ENCODE measurements around the gene FOXN3.

The FOXN3 gene

GRCh38 chr14:89330236-89331002 lies 86.6 kb downstream of the FOXN3 start:
- DNase-seq (ENCODE audit: low spot score): no peak

- DNase-seq (ENCODE audit: low spot score): no peak
Measured at GRCh38 chr14:89327771-89328212, 89.2 kb downstream of the FOXN3 start.

DNA sequence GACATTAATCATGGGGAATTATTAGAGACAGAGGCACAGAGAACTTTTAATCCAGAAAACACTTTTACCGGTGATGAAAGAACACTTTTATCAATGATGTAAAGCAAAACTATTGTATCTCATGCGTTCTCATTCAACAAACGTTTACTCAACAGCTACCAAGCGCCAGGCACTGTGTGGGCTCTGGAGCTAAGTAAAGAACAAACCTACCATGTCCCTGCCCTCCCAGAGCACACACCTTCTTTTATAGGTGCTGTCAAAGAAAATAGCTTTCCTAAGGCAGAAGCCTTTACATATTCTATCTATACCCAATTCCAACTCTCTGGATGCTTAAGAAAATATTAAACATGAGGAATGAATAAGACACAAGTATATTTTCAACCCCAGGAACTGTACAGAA lies 91.1 kb downstream of the FOXN3 start:
- DNase-seq (ENCODE audit: low spot score): no peak

DNA sequence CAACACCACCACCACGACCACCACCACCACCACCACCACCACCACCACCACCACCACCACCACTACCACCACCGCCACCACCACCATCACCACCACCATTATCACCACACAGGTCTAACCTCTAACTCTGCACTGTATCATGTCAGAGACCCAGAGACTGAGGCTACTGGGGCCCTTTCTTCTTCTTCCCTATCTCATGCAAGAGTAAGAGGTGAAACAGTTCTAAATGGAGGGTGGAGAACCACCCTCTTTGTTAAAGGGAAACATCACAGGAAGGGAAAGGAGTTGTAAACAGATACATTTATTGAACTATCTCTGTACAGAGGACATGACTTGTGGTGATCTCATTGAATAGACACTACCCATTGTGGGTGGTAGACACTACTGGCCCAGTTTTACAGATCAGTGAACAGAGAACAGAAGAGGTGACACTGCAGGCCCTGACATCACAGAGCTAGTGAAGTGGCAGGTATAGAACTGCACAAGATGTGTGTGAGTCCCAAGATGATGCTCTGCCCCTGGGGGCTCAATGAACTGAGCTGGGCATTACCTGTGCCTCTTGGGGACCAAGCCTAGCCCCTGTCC lies 91.6 kb downstream of the FOXN3 start:
- DNase-seq (ENCODE audit: low spot score): no peak

- no peak for DNase-seq (ENCODE audit: low spot score)
Measured at GRCh38 chr14:89324501-89325298, 92.3 kb downstream of the FOXN3 start.

GRCh38 chr14:89320381-89321000 lies 96.5 kb downstream of the FOXN3 start:
- DNase-seq (ENCODE audit: low spot score): no peak

GRCh38 chr14:89319687-89320086 lies 97.3 kb downstream of the FOXN3 start:
- no peak for DNase-seq (ENCODE audit: low spot score)

DNA sequence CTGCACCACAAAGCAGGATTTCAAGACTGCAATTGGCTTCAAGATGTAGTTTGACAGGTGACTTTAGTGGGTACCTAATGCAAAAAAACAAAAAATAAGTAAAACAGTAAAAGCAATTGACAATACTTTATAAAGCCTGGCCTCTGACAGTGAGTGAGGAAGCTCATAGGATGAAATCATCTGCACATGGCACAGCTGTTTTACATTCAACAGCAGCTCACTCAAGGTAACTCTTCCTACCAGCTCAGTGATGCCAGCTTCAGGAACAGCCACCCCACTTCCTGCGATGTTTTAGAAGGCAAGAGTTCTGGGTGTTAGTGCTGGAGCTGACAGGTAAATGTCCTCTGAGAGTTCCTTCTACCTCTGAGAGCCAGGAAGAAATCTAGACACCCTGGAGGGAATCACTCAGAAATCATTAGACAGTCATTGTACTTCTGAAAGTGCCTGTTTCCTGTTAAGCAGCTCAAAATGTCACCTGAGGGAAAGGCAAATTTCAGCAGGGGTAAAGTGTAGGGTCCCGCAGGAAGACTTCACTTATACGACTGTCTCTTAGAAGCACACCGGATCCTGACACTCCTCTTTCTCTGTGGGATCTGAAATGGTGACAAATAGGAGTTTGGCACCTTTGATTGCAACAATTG lies 99.9 kb downstream of the FOXN3 start:
- no peak for DNase-seq (ENCODE audit: low spot score)

DNA sequence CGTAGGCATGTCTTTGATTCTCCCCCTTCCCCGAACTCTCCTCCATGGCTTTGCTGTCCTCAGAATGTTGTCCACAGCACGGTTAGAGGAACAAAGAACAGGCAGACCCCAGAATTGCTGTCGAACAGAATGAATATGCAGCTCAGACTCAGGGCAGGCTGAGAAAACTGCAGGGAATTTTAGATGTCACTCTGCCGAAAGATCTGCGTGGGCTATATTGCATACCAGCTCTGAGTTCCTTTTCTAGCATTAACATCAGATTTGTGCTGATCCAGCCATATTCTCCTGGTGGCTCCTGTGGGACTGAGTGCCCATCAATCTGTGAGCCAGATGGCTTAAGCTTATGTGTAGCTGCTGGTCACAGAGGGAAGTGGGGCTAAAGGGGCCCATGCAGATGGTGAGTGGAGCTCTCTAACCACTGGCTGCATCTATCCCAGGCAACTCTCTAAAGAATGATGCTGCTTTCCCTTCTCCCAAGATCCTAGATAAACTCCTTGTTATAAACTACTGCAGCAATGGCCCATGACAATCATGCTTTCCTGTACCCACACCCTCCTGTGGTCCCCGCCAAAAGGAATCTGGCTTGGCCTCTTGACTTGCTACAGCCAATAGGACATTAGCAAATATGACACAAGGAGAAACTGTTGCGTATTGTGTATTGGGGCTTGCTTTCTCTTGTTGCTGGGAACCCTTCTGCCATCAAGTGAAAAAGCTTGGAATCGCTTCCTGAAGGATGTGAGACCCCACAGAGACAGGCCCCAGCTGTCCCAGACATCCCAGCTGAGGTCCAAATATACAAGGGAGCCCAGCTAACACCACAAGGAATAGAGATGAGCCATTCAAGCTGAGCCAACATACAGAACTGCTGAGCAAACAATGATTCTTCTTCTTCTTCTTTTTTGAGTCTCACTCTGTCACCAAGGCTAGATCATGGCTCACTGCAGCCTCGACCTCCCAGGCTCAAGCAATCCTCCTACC lies 101.3 kb downstream of the FOXN3 start:
- DNase-seq (ENCODE audit: low spot score): peak; percentile 44

DNA sequence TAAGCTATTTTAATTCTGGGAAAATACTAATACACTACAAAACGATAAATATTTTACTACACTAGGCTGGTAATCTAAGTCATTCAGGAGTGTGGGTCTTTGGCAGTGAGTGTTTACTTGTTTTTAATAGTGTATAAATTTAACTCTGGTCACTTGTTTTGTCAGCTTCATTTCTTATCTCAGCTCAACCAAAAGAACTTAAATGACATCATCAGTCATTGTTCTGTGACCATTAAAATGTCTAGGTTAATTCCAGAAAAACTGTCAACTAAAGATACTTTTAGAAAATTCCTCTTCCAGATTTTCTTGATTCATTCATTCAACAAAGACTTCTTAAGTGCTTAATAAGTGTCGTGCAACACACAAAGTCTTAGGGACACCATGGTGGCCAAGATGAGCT lies 102.8 kb downstream of the FOXN3 start:
- no peak for DNase-seq (ENCODE audit: low spot score)

- no peak for DNase-seq (ENCODE audit: low spot score)
Measured at GRCh38 chr14:89312932-89313331, 104.1 kb downstream of the FOXN3 start.

GRCh38 chr14:89310211-89310610 lies 106.8 kb downstream of the FOXN3 start:
- DNase-seq (ENCODE audit: low spot score): no peak

GRCh38 chr14:89309670-89310177 lies 107.3 kb downstream of the FOXN3 start:
- no peak for DNase-seq (ENCODE audit: low spot score)

DNA sequence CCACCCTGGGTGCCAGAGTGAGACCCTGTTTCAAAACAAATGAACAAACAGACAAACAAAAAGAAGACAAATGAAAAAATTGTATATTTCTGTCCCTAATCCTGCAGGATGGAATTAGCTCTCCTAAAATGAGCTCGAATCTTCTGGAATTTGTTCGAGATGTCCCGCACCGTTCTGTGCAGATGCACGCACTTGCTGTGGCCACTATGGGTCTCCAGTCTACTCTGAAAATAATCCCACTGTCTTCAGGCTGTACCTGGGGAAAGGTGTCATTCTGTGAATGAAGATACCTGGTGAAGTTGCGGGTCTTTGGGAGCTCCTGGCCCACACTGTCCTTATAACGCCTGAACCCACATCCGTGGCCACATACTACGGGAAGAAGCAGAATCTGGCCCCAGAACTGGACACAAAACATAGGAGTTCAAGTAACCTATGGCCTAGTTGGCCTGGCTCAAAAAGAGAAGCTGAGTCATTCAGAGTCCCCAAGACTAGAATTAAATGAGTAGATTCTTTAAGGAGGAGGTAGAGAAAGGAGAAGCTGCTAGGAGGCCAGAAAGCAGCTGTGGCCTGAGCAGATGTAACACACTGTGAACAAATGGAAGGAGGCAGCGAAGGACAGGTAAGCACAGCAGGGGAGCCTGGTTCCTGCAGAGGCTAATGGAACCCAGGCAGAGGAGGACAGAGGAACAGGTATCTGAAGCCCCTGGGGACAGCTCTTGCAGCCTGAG lies 108.6 kb downstream of the FOXN3 start:
- DNase-seq (ENCODE audit: low spot score): peak; percentile 69

DNA sequence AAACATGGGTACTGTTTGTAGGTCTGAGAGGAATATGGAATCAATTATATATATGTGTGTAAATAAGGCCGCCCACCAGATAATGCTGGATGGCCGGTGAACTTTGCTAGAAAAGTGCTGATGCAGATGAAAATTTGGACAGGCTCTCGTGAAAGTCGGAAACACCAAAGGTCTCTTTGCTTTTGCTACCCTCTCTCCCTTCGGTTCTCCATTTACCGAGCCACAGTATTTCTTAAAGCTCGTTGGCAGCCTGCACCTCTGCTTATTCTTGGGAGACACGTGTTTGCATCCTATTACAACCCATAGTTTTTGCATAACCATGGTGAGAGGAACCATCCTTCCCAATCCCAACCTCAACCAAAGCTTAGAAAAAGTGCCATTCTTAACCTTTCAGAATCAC lies 109.6 kb downstream of the FOXN3 start:
- DNase-seq (ENCODE audit: low spot score): no peak

DNA sequence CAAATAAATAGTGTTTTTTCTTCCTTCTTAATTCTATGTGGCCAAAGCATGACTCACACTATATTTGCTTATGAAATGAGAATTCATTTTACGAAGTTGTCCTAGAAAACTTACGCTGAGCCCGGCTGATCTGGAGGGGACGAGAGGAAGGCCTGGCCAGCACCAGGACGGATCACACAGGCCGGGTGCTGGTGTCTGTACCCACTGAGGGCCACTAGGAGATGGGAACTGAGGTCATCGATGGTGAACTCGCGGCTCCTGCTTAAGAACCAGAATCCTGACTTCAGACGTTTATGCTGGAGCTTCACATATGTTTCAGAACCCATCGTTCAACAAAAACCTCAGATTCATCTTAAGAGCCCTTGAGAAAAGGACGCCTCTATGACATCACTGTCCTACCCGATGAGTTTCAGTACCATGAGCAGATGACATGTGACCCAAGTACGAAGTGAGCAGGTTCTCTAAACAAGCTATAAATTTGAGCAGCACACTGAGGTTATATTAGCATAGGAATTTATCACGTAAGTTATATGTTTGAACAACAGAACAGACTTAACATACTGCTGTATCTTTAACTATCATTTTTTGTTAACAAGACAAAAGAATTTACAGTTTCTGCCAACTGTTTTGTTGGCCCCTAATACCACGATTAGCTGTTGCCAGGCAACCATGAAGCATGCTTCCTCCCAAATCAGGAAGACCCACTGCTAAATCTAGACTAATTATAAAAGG lies 111.9 kb downstream of the FOXN3 start:
- no peak for DNase-seq (ENCODE audit: low spot score)

- no peak for DNase-seq (ENCODE audit: low spot score)
Measured at GRCh38 chr14:89304561-89304960, 112.5 kb downstream of the FOXN3 start.

GRCh38 chr14:89303456-89304435 lies 113.3 kb downstream of the FOXN3 start:
- DNase-seq (ENCODE audit: low spot score): peak; percentile 85
